Natural killer cell (primary cell): ENCODE results near the gene CDK2. TPM values are rescaled to one million over a fixed set of nuclear protein-coding genes. Genes with fewer than 3 reads are reported as not detected.

Experiments used
- ATAC-seq, 3 donors: fragments of 150-1000 bp in 2 of 3; fragments of 200-7000 bp in 1 of 3; cut with Tn5 transposase; 1 replicate in 1 of 3; 2 replicates in 2 of 3; pipeline ENCODE4 v1.10.0; 2021; ENCODE audit warnings: mild to moderate bottlenecking in 2 of 3, moderate library complexity in 2 of 3
- DNase-seq, 2 donors: peaks; one replicate each; pipeline versions ENCODE4 v3.0.0 to v3.0.0-alpha.2; 2013 to 2021; ENCODE audit warnings: mixed read lengths in 1 of 2
- H3K27ac ChIP-seq: one replicate; pipeline ENCODE4 v1.5.1; 2013; ENCODE audit warnings: mild to moderate bottlenecking, low read length
- H3K27me3 ChIP-seq: one replicate; pipeline ENCODE4 v1.6.1; 2013; ENCODE audit warnings: low read length; ENCODE audit not compliant: control insufficient read depth, insufficient read depth
- H3K36me3 ChIP-seq: one replicate; pipeline ENCODE4 v1.6.1; 2013; ENCODE audit warnings: low read length; ENCODE audit not compliant: control insufficient read depth, insufficient read depth
- H3K4me1 ChIP-seq: one replicate; pipeline ENCODE4 v1.6.1; 2013; ENCODE audit warnings: low read length; ENCODE audit not compliant: control insufficient read depth, insufficient read depth
- H3K4me3 ChIP-seq: one replicate; pipeline ENCODE4 v1.5.1; 2013; ENCODE audit warnings: low read length
- H3K9me3 ChIP-seq: one replicate; pipeline ENCODE4 v1.6.1; 2013; ENCODE audit warnings: low read length; ENCODE audit not compliant: control insufficient read depth, insufficient read depth
- H3K27ac Mint-ChIP-seq, 2 donors: one replicate each; pipeline ENCODE4 v1.8.0; 2022; ENCODE audit warnings: mild to moderate bottlenecking in 2 of 2, mixed read lengths in 2 of 2, moderate library complexity in 1 of 2
- H3K27me3 Mint-ChIP-seq, 2 donors: one replicate each; pipeline ENCODE4 v1.8.0; 2022; ENCODE audit warnings: low read depth in 2 of 2, mixed read lengths in 2 of 2
- H3K36me3 Mint-ChIP-seq: one replicate; pipeline ENCODE4 v1.8.0; 2022; ENCODE audit warnings: mixed read lengths
- H3K4me1 Mint-ChIP-seq, 2 donors: one replicate each; pipeline ENCODE4 v1.8.0; 2022; ENCODE audit warnings: mixed read lengths in 2 of 2
- H3K4me3 Mint-ChIP-seq: one replicate; pipeline ENCODE4 v1.8.0; 2022; ENCODE audit warnings: mild to moderate bottlenecking, moderate library complexity, mixed read lengths
- H3K9me3 Mint-ChIP-seq, 2 donors: one replicate each; pipeline ENCODE4 v1.8.0; 2022; ENCODE audit warnings: mixed read lengths in 2 of 2
- CTCF ChIP-seq: fragments of 200-600 bp; IDR thresholded peaks from one replicate; pipeline ENCODE4 v1.8.0; 2022; ENCODE audit warnings: antibody characterized with exemption
- WGBS: methylation state at CpG from one replicate; pipeline ENCODE4 v1.1.7; 2013; ENCODE audit warnings: missing lambda C conversion rate; ENCODE audit not compliant: insufficient coverage; 5-methylcytosine and 5-hydroxymethylcytosine counted together
- intact Hi-C: fragments of 100-400 bp; cut with micrococcal nuclease; formaldehyde crosslinking; loops from one replicate; pipeline ENCODE4 v1.14.2; 2022
- total RNA-seq, 4 donors: library from RNA; stranded (reverse); fragments of 120-200 nt in 1 of 4; gene quantifications; one replicate each; pipeline versions ENCODE4 v1.2.3 to v1.2.4, GENCODE V29; 2013 to 2022

Gene CDK2
- total RNA-seq, 3 donors from 2014 or later (not counting 1 experiment from before 2014, with no cell fraction given) = 19.5 to 27.3 (median 27.3) TPM

- Histone ChIP-seq H3K36me3 (peaks cover 72% of the 10 kb centered on the region), H3K4me3 (no peak overlapping the region), H3K27me3 (no peaks in the 10 kb centered on the region), H3K27ac (peak overlapping the region; percentile 16), H3K9me3 (no peaks in the 10 kb centered on the region), H3K4me1 (peaks cover 11% of the 10 kb centered on the region)
- intact Hi-C loops = loop anchor here (1.0 kb wide), 2 partner anchors 13 to 202 kb away; partner anchors contain the start of gene PYM1
- Mint-ChIP-seq H3K36me3 (peaks cover 19% of the 10 kb centered on the region), H3K9me3 (no peaks in the 10 kb centered on the region), H3K4me3 (no peak overlapping the region), H3K4me1 (peaks cover 10 to 12% of the 10 kb centered on the region in 2 donors), H3K27ac (peak overlapping the region in 1 of 2 donors; percentile 33), H3K27me3 (no peaks in the 10 kb centered on the region)
- peak; percentile 82 for TF ChIP-seq CTCF
- DNase-seq (peak; percentile 76 to 93), ATAC-seq (peak; percentile 97 to 99 (median 99))
- 23% methylated on average over 18 of the region's 18 CpGs for WGBS
Measured at GRCh38 chr12:55940065-55940732, 26.4 kb upstream of the CDK2 start.

GRCh38 chr12:55942055-55942454 is 24.6 kb upstream of the CDK2 start:
- WGBS = 96% methylated on average over 2 of the region's 4 CpGs
- H3K4me1 Mint-ChIP-seq = peaks cover 10 to 12% of the 10 kb centered on the region in 2 donors
- ATAC-seq = no peak

DNA sequence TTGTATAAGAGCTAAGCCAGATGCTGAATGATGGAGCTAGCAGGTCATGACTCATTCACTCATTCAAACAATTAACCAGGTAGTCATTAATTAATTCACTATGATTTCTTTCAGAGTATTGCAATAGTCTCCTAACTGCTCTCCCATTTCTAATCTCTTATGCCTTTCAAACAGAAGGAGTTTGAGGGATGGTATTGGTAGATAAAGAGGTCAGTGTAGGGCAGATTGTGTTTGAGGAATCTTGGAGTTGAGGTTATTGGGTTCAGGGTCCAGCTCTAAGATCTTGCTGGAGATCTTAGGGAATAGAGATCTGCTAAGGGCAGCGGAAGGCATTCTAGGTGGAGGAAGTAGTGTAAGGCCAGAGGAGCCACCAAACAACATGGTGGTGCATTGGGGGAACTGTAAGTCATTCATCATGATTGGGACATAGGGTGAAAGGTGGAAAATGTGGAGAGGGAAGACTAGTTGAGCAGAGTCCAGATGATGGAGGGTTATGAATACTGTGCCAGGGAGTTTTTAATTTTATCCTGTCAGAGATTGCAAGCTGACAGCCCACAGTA is 24.0 kb upstream of the CDK2 start:
- Mint-ChIP-seq H3K27me3 (no peaks in the 10 kb centered on the region), H3K36me3 (peaks cover 19% of the 10 kb centered on the region), H3K4me1 (peaks cover 10 to 12% of the 10 kb centered on the region in 2 donors), H3K4me3 (no peak overlapping the region), H3K27ac (no peak overlapping the region), H3K9me3 (no peaks in the 10 kb centered on the region)
- Histone ChIP-seq H3K9me3 (no peaks in the 10 kb centered on the region), H3K27ac (no peak overlapping the region), H3K36me3 (peaks cover 80% of the 10 kb centered on the region), H3K4me3 (no peak overlapping the region), H3K4me1 (peaks cover 11% of the 10 kb centered on the region), H3K27me3 (no peaks in the 10 kb centered on the region)
- 96% methylated on average over 1 of the region's 1 CpG for WGBS
- DNase-seq = no peak
- TF ChIP-seq CTCF = no peak
- intact Hi-C loops = no loop called here
- ATAC-seq = no peak

More at GRCh38 chr12:55942055-55942454, 24.6 kb upstream of the CDK2 start:
- no peak for DNase-seq
- Histone ChIP-seq H3K9me3 (no peaks in the 10 kb centered on the region), H3K4me1 (peaks cover 11% of the 10 kb centered on the region), H3K27me3 (no peaks in the 10 kb centered on the region), H3K27ac (no peak overlapping the region), H3K36me3 (peaks cover 78% of the 10 kb centered on the region), H3K4me3 (no peak overlapping the region)
- Mint-ChIP-seq H3K9me3 (no peaks in the 10 kb centered on the region), H3K27me3 (no peaks in the 10 kb centered on the region), H3K27ac (no peak overlapping the region), H3K36me3 (peaks cover 19% of the 10 kb centered on the region), H3K4me3 (no peak overlapping the region)
- TF ChIP-seq CTCF = no peak
- intact Hi-C loops = no loop called here
